Kidney epithelial cell (primary cell): ENCODE measurements around the gene TMEM108. TPM values are rescaled to one million over a fixed set of nuclear protein-coding genes. Genes with fewer than 3 reads are reported as not detected.

Source experiments
- DNase-seq: peaks from one replicate; pipeline ENCODE4 v3.0.0-alpha.2; 2010; ENCODE audit warnings: low read depth
- H3K27me3 ChIP-seq: 2 replicates; pipeline ENCODE4 v1.6.0; 2011; ENCODE audit warnings: low read length; ENCODE audit not compliant: control insufficient read depth, insufficient read depth
- H3K36me3 ChIP-seq: 2 replicates; pipeline ENCODE4 v1.5.1; 2011; ENCODE audit warnings: low read length; ENCODE audit not compliant: control insufficient read depth, insufficient read depth
- H3K4me3 ChIP-seq: 2 replicates; pipeline ENCODE4 v1.5.1; 2011; ENCODE audit warnings: low read depth, mild to moderate bottlenecking, control low read depth, low read length
- total RNA-seq: library from RNA; depleted of rRNA; stranded (reverse); fragments of >200 nt; gene quantifications from 2 replicates; pipeline ENCODE4 v1.2.3, GENCODE V29; 2015
- TF ChIP-seq, protein P1 (sequence below): IDR thresholded peaks from 2 replicates; pipeline ENCODE4 v1.5.1; 2011; ENCODE audit warnings: mild to moderate bottlenecking, moderate library complexity, low read length, control low read depth, inconsistent platforms; ENCODE audit not compliant: insufficient read depth, poor library complexity, severe bottlenecking

The TMEM108 gene
- total RNA-seq, 1 donor from 2014 or later = 4.4 TPM

DNA sequence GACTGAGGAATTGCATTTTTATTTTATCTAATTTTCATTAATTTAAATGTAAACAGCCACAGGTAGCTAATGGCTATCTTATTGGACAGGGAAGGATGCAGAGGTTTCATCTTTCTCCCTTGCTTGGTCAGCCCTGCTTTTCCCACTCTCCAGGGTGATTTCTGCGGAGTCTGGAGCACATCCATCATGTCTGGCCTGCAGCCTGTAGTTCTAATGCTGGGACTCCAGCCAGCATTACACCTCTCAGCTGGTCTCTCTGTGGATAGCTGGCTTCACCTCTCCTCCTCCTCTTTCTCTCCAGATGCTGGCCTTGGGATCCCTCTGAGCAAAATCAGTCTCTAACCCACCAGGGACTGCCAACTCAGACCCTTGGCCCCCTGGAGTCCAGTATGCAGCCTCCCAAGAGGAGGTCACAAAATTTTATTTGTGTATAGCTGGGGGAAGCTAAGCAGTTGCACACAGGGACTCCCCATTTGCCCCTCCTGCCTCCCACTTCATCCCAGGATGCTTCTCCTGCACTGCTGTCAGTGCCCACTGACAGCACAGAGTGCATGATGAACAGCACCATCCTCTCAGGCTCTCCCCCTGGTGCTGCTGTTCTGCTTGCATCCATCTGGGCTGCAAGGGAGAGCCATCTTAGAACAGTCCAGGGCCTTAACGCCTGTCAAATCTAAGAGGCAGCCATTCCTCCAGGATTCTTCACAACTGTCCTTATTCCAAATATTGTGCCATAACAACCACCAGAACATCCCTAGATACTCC, 363.4 kb downstream of the TMEM108 start:
- TF ChIP-seq, protein P1, sequence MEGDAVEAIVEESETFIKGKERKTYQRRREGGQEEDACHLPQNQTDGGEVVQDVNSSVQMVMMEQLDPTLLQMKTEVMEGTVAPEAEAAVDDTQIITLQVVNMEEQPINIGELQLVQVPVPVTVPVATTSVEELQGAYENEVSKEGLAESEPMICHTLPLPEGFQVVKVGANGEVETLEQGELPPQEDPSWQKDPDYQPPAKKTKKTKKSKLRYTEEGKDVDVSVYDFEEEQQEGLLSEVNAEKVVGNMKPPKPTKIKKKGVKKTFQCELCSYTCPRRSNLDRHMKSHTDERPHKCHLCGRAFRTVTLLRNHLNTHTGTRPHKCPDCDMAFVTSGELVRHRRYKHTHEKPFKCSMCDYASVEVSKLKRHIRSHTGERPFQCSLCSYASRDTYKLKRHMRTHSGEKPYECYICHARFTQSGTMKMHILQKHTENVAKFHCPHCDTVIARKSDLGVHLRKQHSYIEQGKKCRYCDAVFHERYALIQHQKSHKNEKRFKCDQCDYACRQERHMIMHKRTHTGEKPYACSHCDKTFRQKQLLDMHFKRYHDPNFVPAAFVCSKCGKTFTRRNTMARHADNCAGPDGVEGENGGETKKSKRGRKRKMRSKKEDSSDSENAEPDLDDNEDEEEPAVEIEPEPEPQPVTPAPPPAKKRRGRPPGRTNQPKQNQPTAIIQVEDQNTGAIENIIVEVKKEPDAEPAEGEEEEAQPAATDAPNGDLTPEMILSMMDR = no peak
- DNase-seq = no peak

GRCh38 chr3:133404920-133405319, 366.7 kb downstream of the TMEM108 start:
- TF ChIP-seq, protein P1 = no peak
- H3K4me3 ChIP-seq = no peak overlapping the region
- H3K27me3 ChIP-seq = peaks cover 2% of the 10 kb centered on the region
- no peaks in the 10 kb centered on the region for H3K36me3 ChIP-seq
- no peak for DNase-seq

More for the DNA sequence above, 363.4 kb downstream of the TMEM108 start:
- Histone ChIP-seq H3K36me3 (no peaks in the 10 kb centered on the region), H3K4me3 (no peak overlapping the region), H3K27me3 (no peaks in the 10 kb centered on the region)

- no peak for DNase-seq
- H3K27me3 ChIP-seq = peaks cover 5% of the 10 kb centered on the region
- no peaks in the 10 kb centered on the region for H3K36me3 ChIP-seq
- TF ChIP-seq, protein P1 = no peak
- H3K4me3 ChIP-seq = no peak overlapping the region
These were observed 370.2 kb downstream of the TMEM108 start for GRCh38 chr3:133408366-133408765.

DNA sequence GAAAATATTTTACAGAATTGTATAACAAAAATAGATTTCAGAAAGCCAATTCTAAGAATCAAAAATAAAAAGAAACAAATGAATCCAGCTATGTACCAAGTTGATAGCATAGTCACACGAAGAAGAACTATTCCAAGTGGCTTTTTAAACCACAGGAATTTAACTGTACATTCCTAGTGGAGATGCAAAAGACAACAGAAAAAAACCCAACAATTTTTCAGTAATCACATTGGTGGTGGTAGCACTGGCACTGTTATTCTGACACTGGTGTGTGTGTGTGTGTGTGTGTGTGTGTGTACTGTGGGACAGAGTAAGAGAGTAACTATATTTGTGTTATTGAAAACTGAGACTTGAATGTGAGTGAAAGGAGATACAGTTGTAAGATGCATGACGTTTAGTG, 370.8 kb downstream of the TMEM108 start:
- no peak for DNase-seq
- Histone ChIP-seq H3K36me3 (no peaks in the 10 kb centered on the region), H3K4me3 (no peak overlapping the region), H3K27me3 (peaks cover 5% of the 10 kb centered on the region)
- TF ChIP-seq, protein P1 = no peak

GRCh38 chr3:133410191-133410892, 372.2 kb downstream of the TMEM108 start:
- DNase-seq = no peak
- Histone ChIP-seq H3K36me3 (no peaks in the 10 kb centered on the region), H3K4me3 (no peak overlapping the region), H3K27me3 (peaks cover 5% of the 10 kb centered on the region)
- TF ChIP-seq, protein P1 = no peak
